ENCODE results near the gene CAPN14. TPM values are rescaled to one million over a fixed set of nuclear protein-coding genes. Genes with fewer than 3 reads are reported as not detected.

CAPN14 gene
- total RNA-seq, 1 experiment from 2014 or later: 0.13 TPM

DNA sequence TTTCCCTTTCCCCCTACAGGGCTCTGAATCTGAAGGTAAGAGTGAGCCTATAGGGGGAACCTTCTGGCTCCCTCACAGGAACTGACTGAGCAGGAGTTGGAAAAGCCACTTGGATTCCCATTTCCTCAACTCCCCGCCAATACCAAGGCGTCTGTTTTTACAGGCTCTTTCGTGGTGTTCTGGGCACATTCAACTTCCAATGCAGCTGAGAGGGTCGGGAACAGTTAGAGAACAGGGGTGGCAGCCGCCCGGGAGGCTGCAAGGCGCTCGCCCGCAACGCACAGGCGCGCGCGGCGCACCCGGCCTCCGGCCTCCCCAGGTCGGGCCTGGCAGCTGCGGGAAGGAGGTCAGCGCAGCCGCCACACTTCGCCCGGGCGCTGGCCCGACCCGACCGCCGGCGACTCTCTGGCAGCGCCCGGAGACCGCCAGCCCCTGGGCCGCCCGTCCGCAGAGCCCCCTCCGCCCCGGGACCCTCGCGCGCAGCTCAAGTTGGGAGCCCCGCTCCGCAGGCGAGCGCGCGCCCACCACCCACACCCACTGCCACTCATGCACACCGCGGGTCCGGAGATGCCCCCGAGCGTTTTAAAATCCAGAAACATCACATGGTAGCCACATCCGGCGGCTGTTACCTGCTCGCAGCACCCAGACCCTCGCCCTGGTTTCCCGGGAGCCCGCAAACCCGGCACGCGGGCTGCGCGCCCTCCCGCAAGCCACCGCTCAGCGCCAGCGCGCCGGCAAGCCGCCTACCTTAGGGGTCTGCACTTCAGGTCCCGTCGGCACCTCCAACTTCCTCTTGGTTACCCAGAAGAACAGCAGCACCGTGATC is 79.9 kb downstream of the CAPN14 start:
- POLR2A ChIA-PET (ENCODE audit: low non-redundant PET): interaction anchor here (0.6 kb wide), 1 partner anchor 13 kb away, joined by 6 read pairs; no protein-coding TSS in a partner anchor
- intact Hi-C loops (cut with micrococcal nuclease; ENCODE audit: unreplicated experiment): no loop called here
- TF ChIP-seq CTCF (conservative IDR thresholded peaks at IDR 0.05; ENCODE audit: low read depth, low read length): no peak
- peak; percentile 77 for TF ChIP-seq EZH2 (IDR thresholded peaks at IDR 0.05; ENCODE audit: borderline replicate concordance, low read depth, low read length, poor library complexity, severe bottlenecking)
- BruUV-seq (replicated peaks): no TSS peak
- Histone ChIP-seq H3K9me3 (ENCODE audit: low read depth, low read length, poor library complexity, severe bottlenecking) (no peaks in the 10 kb centered on the region), H3K27me3 (replicated peaks; ENCODE audit: insufficient read depth, low read depth, low read length, poor library complexity) (peaks cover 27% of the 10 kb centered on the region), H3K36me3 (ENCODE audit: insufficient read depth, low read length, poor library complexity, severe bottlenecking) (no peaks in the 10 kb centered on the region), H3K4me3 (ENCODE audit: low read depth, low read length, poor library complexity, severe bottlenecking) (peak overlapping the region; percentile 55), H3K4me1 (ENCODE audit: insufficient read depth, low read length, poor library complexity, severe bottlenecking) (peaks cover 9% of the 10 kb centered on the region), H3K27ac (ENCODE audit: low read depth, low read length, poor library complexity, severe bottlenecking) (no peak overlapping the region)
- peak; percentile 54 for DNase-seq (ENCODE audit: low spot score)
- CTCF ChIA-PET: interaction anchor here (0.6 to 1.5 kb wide), 3 partner anchors 33 to 972 kb away, joined by 3 to 6 read pairs (median 5); no protein-coding TSS in a partner anchor

GRCh38 chr2:31136732-31137131 is 80.6 kb downstream of the CAPN14 start:
- Histone ChIP-seq H3K27ac (ENCODE audit: low read depth, low read length, poor library complexity, severe bottlenecking) (no peak overlapping the region), H3K9me3 (ENCODE audit: low read depth, low read length, poor library complexity, severe bottlenecking) (no peaks in the 10 kb centered on the region), H3K4me1 (ENCODE audit: insufficient read depth, low read length, poor library complexity, severe bottlenecking) (peaks cover 9% of the 10 kb centered on the region), H3K36me3 (ENCODE audit: insufficient read depth, low read length, poor library complexity, severe bottlenecking) (no peaks in the 10 kb centered on the region), H3K4me3 (ENCODE audit: low read depth, low read length, poor library complexity, severe bottlenecking) (peak overlapping the region; percentile 55), H3K27me3 (replicated peaks; ENCODE audit: insufficient read depth, low read depth, low read length, poor library complexity) (peaks cover 27% of the 10 kb centered on the region)
- ChIA-PET CTCF (no interaction called here), POLR2A (ENCODE audit: low non-redundant PET) (no interaction called here)
- DNase-seq (ENCODE audit: low spot score): peak; percentile 60
- TF ChIP-seq EZH2 (IDR thresholded peaks at IDR 0.05; ENCODE audit: borderline replicate concordance, low read depth, low read length, poor library complexity, severe bottlenecking) (no peak), CTCF (conservative IDR thresholded peaks at IDR 0.05; ENCODE audit: low read depth, low read length) (no peak)
- BruUV-seq (replicated peaks): no TSS peak
- intact Hi-C loops (cut with micrococcal nuclease; ENCODE audit: unreplicated experiment): no loop called here

DNA sequence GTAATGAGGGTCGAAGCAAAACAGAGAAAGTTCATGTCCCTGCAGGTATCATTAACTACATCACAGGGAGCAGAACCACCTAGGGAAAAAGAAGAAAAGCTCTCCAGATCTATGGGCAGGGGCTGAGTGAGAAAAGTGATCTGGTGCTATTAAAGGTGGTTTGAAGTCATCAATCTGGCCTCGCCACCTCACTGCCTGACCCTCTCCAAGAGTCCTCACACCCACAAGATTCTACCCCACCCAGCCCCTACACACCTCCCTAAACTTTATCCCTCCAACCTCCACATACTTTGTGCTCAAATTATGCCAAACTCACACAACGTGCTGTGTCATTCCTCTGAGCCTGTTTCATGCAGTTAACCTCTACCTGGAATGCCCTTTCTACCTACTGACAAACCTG is 81.3 kb downstream of the CAPN14 start:
- intact Hi-C loops (cut with micrococcal nuclease; ENCODE audit: unreplicated experiment): no loop called here
- Histone ChIP-seq H3K9me3 (ENCODE audit: low read depth, low read length, poor library complexity, severe bottlenecking) (no peaks in the 10 kb centered on the region), H3K27me3 (replicated peaks; ENCODE audit: insufficient read depth, low read depth, low read length, poor library complexity) (peaks cover 27% of the 10 kb centered on the region), H3K27ac (ENCODE audit: low read depth, low read length, poor library complexity, severe bottlenecking) (no peak overlapping the region), H3K36me3 (ENCODE audit: insufficient read depth, low read length, poor library complexity, severe bottlenecking) (no peaks in the 10 kb centered on the region), H3K4me3 (ENCODE audit: low read depth, low read length, poor library complexity, severe bottlenecking) (no peak overlapping the region), H3K4me1 (ENCODE audit: insufficient read depth, low read length, poor library complexity, severe bottlenecking) (peaks cover 9% of the 10 kb centered on the region)
- no TSS peak for BruUV-seq (replicated peaks)
- ChIA-PET POLR2A (ENCODE audit: low non-redundant PET) (no interaction called here), CTCF (no interaction called here)
- no peak for TF ChIP-seq EZH2 (IDR thresholded peaks at IDR 0.05; ENCODE audit: borderline replicate concordance, low read depth, low read length, poor library complexity, severe bottlenecking)
- no peak for TF ChIP-seq CTCF (conservative IDR thresholded peaks at IDR 0.05; ENCODE audit: low read depth, low read length)
- no peak for DNase-seq (ENCODE audit: low spot score)
